GM21447 (cell line): ENCODE data around the gene DPM2.
A peak's percentile ranks its signal among the peaks of the same experiment; 100 is the strongest.

Experiments used
- ATAC-seq: cut with Tn5 transposase; IDR thresholded peaks from one replicate; pipeline ENCODE4 v1.9.1; 2021; ENCODE audit not compliant: unreplicated experiment

Gene DPM2

GRCh38 chr9:127903557-127904475 lies 33.8 kb downstream of the DPM2 start:
- ATAC-seq: no peak

- ATAC-seq: peak; percentile 44
These were observed 38.3 kb downstream of the DPM2 start, which contains the start of gene ST6GALNAC6 for GRCh38 chr9:127899128-127899943. TSS of gene ST6GALNAC6 (minus strand) at chr9:127899603. CDS start at chr9:127897981, 1,622 bp downstream.

DNA sequence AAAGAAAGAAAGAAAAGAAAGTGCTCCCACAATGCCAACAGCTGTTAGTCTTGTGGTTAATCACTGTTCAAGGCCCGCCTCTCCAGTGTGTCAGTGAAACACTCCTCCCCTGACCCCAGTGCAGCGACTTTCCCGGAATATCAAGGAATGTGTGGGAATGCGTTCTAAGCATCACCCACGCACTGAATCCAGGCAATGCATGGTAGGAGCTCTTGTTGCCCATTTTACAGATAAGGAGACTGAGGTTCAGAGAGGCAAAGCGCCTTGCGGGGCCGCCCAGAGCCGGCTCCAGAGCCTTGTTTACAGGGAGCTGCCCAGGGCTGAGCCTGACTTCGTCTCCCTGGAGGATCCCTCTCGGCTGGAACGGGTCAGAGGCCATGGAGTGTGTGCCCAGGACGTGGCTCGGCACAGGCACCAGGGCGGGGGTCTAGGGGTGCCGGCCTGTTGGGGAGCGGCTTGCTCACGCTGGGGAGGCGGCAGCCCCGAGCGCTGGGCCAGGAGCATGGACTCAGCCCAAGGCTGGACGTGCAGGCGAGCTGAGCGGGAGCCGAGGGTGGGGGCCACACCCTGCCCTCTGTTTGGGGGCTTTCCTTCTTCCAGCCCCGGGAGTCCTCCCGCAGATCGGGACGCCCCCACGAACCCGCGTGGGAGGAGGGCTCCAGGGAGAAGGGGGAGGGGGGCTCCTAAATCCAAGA lies 39.1 kb downstream of the DPM2 start:
- ATAC-seq: peak; percentile 4

- no peak for ATAC-seq
These were observed 40.4 kb downstream of the DPM2 start for GRCh38 chr9:127897193-127897692.

DNA sequence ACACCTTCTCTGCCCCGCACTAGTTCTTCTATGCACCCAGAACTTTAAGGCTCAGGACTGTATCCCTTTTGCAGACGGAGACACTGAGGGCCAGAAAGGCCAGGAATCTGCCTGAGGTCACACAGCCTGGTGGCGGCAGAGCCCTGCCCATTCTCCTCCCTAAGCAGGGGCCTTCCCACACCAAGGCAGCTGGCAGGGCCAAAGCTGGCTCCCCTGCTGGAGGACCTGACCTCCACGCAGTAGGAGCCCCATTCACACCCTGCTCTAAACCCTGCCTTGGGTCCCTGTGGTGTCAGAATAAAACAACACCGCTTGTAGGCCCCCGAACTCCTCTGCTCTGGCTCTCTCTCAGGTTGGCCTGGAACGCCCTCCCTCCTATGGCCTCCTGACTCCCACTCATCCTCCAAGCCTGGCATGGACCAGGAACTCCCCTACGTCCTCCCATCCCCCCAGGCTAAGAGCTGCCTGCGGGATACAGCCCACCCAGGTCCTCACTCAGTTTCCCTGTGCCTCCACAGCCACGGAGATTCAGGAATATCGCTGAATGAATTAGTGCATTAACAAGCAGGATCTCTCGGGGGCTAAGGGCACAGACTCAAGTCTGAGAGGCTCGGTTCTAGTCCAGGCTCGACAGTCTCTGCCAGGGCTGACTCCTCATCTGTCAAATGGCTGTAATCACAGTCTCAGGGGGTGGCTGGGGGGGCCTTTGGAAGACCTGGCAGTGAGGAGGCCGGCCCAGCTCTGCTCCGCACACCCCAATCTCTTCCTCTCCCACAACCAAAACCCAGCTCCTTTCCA lies 41.1 kb downstream of the DPM2 start:
- ATAC-seq: no peak

GRCh38 chr9:127895811-127896210 lies 41.8 kb downstream of the DPM2 start:
- no peak for ATAC-seq

DNA sequence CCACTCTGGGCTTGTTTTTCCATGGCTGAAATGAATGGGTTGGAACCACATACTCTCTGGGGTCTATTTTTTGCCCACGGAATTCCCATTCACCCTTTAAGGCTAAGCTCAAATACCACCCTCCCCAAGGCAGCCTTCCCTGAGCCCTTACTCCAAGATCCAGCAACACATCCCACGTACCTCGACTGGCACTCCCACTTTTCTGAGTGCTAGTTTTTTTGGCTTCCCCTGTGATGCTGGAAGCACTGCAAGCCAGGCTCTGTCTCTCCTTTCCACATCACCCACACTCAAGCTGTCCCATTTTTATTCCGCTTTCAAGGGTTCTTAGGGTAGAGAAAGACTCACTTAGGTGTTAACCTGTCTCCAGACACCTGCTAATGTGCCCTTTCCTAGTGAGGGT lies 44.3 kb downstream of the DPM2 start:
- ATAC-seq: no peak

- ATAC-seq: no peak
These were observed 44.8 kb downstream of the DPM2 start for GRCh38 chr9:127892831-127893230.

GRCh38 chr9:127890053-127890452 lies 47.6 kb downstream of the DPM2 start:
- ATAC-seq: no peak

- no peak for ATAC-seq
These were observed 49.9 kb downstream of the DPM2 start for GRCh38 chr9:127887792-127888191.

DNA sequence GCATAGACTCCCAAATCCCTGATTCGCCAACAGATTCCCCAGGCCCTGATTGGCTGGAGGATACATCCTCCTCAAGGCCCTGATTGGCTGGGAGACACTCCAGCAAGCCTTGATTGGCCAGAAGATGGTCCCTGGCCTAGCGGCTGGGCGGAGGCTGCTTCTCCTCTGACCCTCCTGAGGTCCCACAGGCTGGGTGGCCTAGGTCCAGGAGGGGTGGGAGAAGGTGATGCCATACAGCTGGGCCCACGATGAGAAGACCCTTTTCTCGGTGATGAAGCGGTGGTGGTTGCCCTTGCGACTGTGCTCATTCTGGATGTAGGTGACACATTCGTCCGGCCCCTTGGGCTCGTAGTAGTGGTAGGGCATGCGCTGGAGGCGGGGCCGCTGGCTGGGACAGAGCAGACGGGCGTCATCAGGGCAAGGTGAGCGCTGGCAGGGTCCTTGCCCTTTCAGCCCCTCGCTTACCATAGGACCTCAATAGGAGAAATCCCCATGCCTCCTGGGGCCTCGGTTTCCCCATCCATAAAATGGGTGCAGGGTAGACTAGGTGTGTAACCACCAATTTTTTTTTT lies 51.2 kb downstream of the DPM2 start:
- no peak for ATAC-seq

DNA sequence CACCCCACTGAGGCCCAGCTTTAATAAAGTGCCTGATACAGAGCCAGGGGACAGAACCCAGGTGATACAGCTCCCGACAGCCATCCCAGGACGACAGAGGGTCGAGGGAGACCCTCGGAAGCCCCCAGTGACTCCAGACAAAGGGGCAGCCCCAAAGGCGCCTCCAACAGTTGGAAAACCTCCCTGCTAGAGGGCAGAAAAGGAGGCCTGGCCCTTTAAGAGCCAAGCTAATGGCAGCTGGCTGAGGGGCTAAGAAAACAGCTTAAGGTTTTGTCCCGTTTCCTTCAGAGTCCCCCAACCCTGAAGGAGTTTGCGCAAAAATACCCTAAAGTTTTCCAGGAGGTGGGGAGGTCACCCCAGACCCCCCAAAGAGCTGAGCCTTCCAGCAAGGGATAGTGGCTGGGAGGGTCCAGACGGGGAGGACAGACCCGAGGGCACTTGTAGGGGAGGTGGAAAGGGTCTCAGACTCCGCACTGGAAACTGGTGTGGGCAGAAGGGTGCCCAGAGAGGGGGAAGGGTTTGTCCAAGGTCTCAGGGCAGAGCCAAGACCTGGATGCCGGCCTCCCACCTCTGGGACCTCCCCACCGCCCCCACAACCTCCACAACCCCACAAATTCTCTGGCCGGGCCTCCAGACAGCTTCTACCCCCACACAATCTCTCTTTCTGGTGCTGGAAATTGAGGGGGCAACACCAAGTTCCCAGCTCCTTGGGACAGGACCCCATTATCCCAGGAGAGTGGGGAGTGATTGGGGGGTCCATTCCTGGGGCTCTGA lies 52.0 kb downstream of the DPM2 start:
- ATAC-seq: no peak
